H1 (cell line): ENCODE results near the gene TMPRSS15. TPM values are rescaled to one million over a fixed set of nuclear protein-coding genes. Genes with fewer than 3 reads are reported as not detected.
A peak's percentile ranks its signal among the peaks of the same experiment; 100 is the strongest.

ENCODE experiments used
- CTCF ChIA-PET: fragments of 300-600 bp; sonication (Branson Sonifier 250); formaldehyde crosslinking; loops from one replicate; lab custom pipeline; 2021; ENCODE audit not compliant: partially characterized antibody; lab: Charles Lee
- POLR2A ChIA-PET: fragments of 300-600 bp; sonication (Branson Sonifier 250); formaldehyde crosslinking; loops from one replicate; lab custom pipeline; 2021; ENCODE audit warnings: inconsistent platforms; ENCODE audit not compliant: partially characterized antibody; lab: Charles Lee
- DNase-seq, 2 experiments: peaks; one replicate each; pipeline versions ENCODE4 v3.0.0 to v3.0.0-alpha.2; 2010 to 2022; ENCODE audit warnings: low spot score in 2 of 2, low read depth in 1 of 2, mixed read lengths in 1 of 2
- FAIRE-seq: peaks from 2 replicates; lab custom pipeline; 2011; peaks lifted over from hg19 to GRCh38; lab: Jason Lieb, UNC
- H2AFZ ChIP-seq: 2 replicates; pipeline ENCODE4 v1.8.1; 2012; ENCODE audit warnings: low read length, inconsistent platforms
- H2AK5ac ChIP-seq: 2 replicates; pipeline ENCODE4 v1.6.1; 2013; ENCODE audit warnings: low read depth, low read length
- H2BK120ac ChIP-seq: replicated peaks from 2 replicates; pipeline ENCODE3; 2013; ENCODE audit warnings: low read depth, low read length, inconsistent platforms
- H2BK12ac ChIP-seq: 2 replicates; pipeline ENCODE4 v1.6.1; 2013; ENCODE audit warnings: low read depth, low read length
- H2BK15ac ChIP-seq: 2 replicates; pipeline ENCODE4 v1.6.1; 2013; ENCODE audit warnings: low read length
- H2BK20ac ChIP-seq: 2 replicates; pipeline ENCODE4 v1.6.1; 2013; ENCODE audit warnings: low read length
- H2BK5ac ChIP-seq: 2 replicates; pipeline ENCODE4 v1.6.1; 2013; ENCODE audit warnings: low read depth, low read length
- H3K14ac ChIP-seq: 2 replicates; pipeline ENCODE4 v1.6.1; 2013; ENCODE audit warnings: inconsistent platforms; ENCODE audit not compliant: insufficient read length
- H3K18ac ChIP-seq: 2 replicates; pipeline ENCODE4 v1.6.1; 2013; ENCODE audit warnings: low read length; ENCODE audit errors: extremely low read depth
- H3K23ac ChIP-seq: 2 replicates; pipeline ENCODE4 v1.6.1; 2013; ENCODE audit warnings: inconsistent platforms; ENCODE audit not compliant: insufficient read length
- H3K23me2 ChIP-seq: 2 replicates; pipeline ENCODE4 v1.6.1; 2013; ENCODE audit warnings: low read depth, low read length
- H3K27ac ChIP-seq: 2 replicates; pipeline ENCODE4 v1.6.1; 2011; ENCODE audit warnings: low read depth, low read length, inconsistent platforms
- H3K27me3 ChIP-seq, 4 experiments: replicated peaks in 1 of 4; 1 replicate in 1 of 4; 2 replicates in 3 of 4; pipeline versions ENCODE4 v1.6.1 to v1.8.1; 2011 to 2013; ENCODE audit warnings: low read length in 3 of 4, mild to moderate bottlenecking in 3 of 4, inconsistent platforms in 2 of 4, mixed read lengths in 2 of 4, moderate library complexity in 1 of 4; ENCODE audit not compliant: control insufficient read depth in 3 of 4, insufficient read depth in 3 of 4; ENCODE audit errors: extremely low read depth in 1 of 4
- H3K36me3 ChIP-seq, 4 experiments: 2 replicates each; pipeline versions ENCODE4 v1.6.1 to v1.8.1; 2011 to 2013; ENCODE audit warnings: mild to moderate bottlenecking in 4 of 4, low read length in 3 of 4, moderate library complexity in 2 of 4, control low read depth in 1 of 4, inconsistent platforms in 1 of 4; ENCODE audit not compliant: insufficient read depth in 4 of 4, control insufficient read depth in 2 of 4
- H3K4ac ChIP-seq: replicated peaks from 2 replicates; pipeline ENCODE3; 2013; ENCODE audit warnings: low read length, low read depth, mixed read lengths, inconsistent platforms; ENCODE audit not compliant: insufficient read length
- H3K4me1 ChIP-seq, 4 experiments: replicated peaks in 1 of 4; 1 replicate in 1 of 4; 2 replicates in 3 of 4; pipeline versions ENCODE4 v1.6.1 to v1.8.1; 2011 to 2013; ENCODE audit warnings: low read length in 3 of 4, inconsistent platforms in 2 of 4, mixed read lengths in 1 of 4; ENCODE audit not compliant: insufficient read depth in 4 of 4, control insufficient read depth in 3 of 4
- H3K4me2 ChIP-seq, 2 experiments: 2 replicates each; pipeline versions ENCODE4 v1.6.1 to v1.8.1; 2011 to 2013; ENCODE audit warnings: low read depth in 2 of 2, low read length in 2 of 2, control low read depth in 1 of 2, inconsistent platforms in 1 of 2, mild to moderate bottlenecking in 1 of 2; ENCODE audit not compliant: insufficient read depth in 1 of 2
- H3K4me3 ChIP-seq, 4 experiments: fragments of 200-600, 300-600 bp in 1 of 4; sonication (generic), shearing (Covaris generic), sonication (Bioruptor Twin) in 1 of 4; 2 replicates each; pipeline versions ENCODE4 v1.5.1 to v1.8.1; 2011 to 2016; ENCODE audit warnings: low read length in 4 of 4, low read depth in 3 of 4, control low read depth in 2 of 4, inconsistent platforms in 2 of 4, mild to moderate bottlenecking in 2 of 4, mixed read lengths in 1 of 4, moderate library complexity in 1 of 4; ENCODE audit not compliant: insufficient read depth in 2 of 4; ENCODE audit errors: extremely low read depth in 1 of 4
- H3K56ac ChIP-seq: replicated peaks from 2 replicates; pipeline ENCODE3; 2013; ENCODE audit warnings: low read depth, mild to moderate bottlenecking, mixed read lengths, low read length, inconsistent platforms; ENCODE audit not compliant: insufficient read length
- H3K79me1 ChIP-seq: 2 replicates; pipeline ENCODE4 v1.6.1; 2013; ENCODE audit warnings: low read depth, low read length, control low read depth
- H3K79me2 ChIP-seq, 2 experiments: 2 replicates each; pipeline versions ENCODE4 v1.6.1 to v1.8.1; 2012 to 2013; ENCODE audit warnings: low read length in 2 of 2, mild to moderate bottlenecking in 2 of 2, inconsistent platforms in 1 of 2; ENCODE audit not compliant: insufficient read depth in 2 of 2, control insufficient read depth in 1 of 2
- H3K9ac ChIP-seq, 4 experiments: replicated peaks in 1 of 4; 1 replicate in 1 of 4; 2 replicates in 3 of 4; pipeline versions ENCODE4 v1.6.1 to v1.8.1; 2011 to 2013; ENCODE audit warnings: low read depth in 3 of 4, low read length in 3 of 4, control low read depth in 2 of 4, mild to moderate bottlenecking in 2 of 4, moderate library complexity in 2 of 4, inconsistent platforms in 1 of 4; ENCODE audit errors: extremely low read depth in 1 of 4
- H3K9me3 ChIP-seq, 2 experiments: 2 replicates each; pipeline versions ENCODE4 v1.6.1 to v1.8.1; 2012 to 2013; ENCODE audit warnings: mild to moderate bottlenecking in 2 of 2, moderate library complexity in 2 of 2, control low read depth in 1 of 2, inconsistent platforms in 1 of 2, low read depth in 1 of 2, low read length in 1 of 2, mixed read lengths in 1 of 2; ENCODE audit not compliant: insufficient read depth in 2 of 2
- H4K20me1 ChIP-seq, 2 experiments: replicated peaks in 1 of 2; 2 replicates each; pipeline versions ENCODE3 to v1.8.1; 2011 to 2013; ENCODE audit warnings: inconsistent platforms in 2 of 2, low read length in 2 of 2, mild to moderate bottlenecking in 1 of 2; ENCODE audit not compliant: insufficient read depth in 2 of 2, control insufficient read depth in 1 of 2
- H4K5ac ChIP-seq: 2 replicates; pipeline ENCODE4 v1.6.1; 2013; ENCODE audit warnings: low read length, low read depth, mixed read lengths, inconsistent platforms; ENCODE audit not compliant: insufficient read length
- H4K8ac ChIP-seq: 2 replicates; pipeline ENCODE4 v1.8.0; 2013; ENCODE audit warnings: mild to moderate bottlenecking, moderate library complexity, low read length, inconsistent platforms; ENCODE audit not compliant: insufficient read depth; ENCODE audit errors: extremely low read depth
- H4K91ac ChIP-seq: replicated peaks from 2 replicates; pipeline ENCODE3; 2013; ENCODE audit warnings: low read length, mixed read lengths, inconsistent platforms; ENCODE audit not compliant: insufficient read length
- RAD21 ChIP-seq, 2 experiments: IDR thresholded peaks in 1 of 2; conservative IDR thresholded peaks in 1 of 2; 2 replicates each; pipeline ENCODE4 v1.6.1; 2011; ENCODE audit warnings: low read depth in 2 of 2, low read length in 2 of 2, improper control_type of control experiment in 1 of 2, inconsistent platforms in 1 of 2, mild to moderate bottlenecking in 1 of 2, moderate library complexity in 1 of 2
- SUZ12 ChIP-seq: fragments of 200-600 bp; sonication (generic); IDR thresholded peaks from 2 replicates; pipeline ENCODE4 v1.6.1; 2012; ENCODE audit warnings: mild to moderate bottlenecking, inconsistent platforms, low read length, moderate library complexity, mixed read lengths
- TCF12 ChIP-seq: IDR thresholded peaks from 2 replicates; pipeline ENCODE4 v1.6.1; 2011; ENCODE audit warnings: low read depth, mild to moderate bottlenecking, low read length
- WGBS, 2 experiments: shearing (Covaris generic) in 1 of 2; methylation state at CpG; one replicate each; pipeline versions ENCODE4 v1.1.6 to v1.1.7; 2013 to 2015; ENCODE audit warnings: low lambda C conversion rate in 2 of 2, mixed read lengths in 2 of 2, inconsistent platforms in 1 of 2, low coverage in 1 of 2, missing lambda C conversion rate in 1 of 2; ENCODE audit not compliant: insufficient replicate concordance in 2 of 2, insufficient coverage in 1 of 2, insufficient read length in 1 of 2; ENCODE audit errors: extremely low coverage in 1 of 2, missing lambda C conversion rate in 1 of 2; 5-methylcytosine and 5-hydroxymethylcytosine counted together
- polyA plus RNA-seq, 7 experiments: library from polyadenylated mRNA; depleted of rRNA in 3 of 7; stranded (reverse) in 5 of 7; unstranded in 2 of 7; fragments of >200 nt in 5 of 7; fragments of 200-250 nt in 2 of 7; gene quantifications; 1 replicate in 5 of 7; 2 replicates in 1 of 7; 4 replicates in 1 of 7; pipeline versions ENCODE4 v1.2.1 to v1.2.3, GENCODE V29; 2011 to 2013; ENCODE audit warnings: missing spikeins in 2 of 7, mixed read lengths in 2 of 7
- total RNA-seq: library from RNA; stranded (reverse); fragmentation: NEBNext Ultra II Directional; extraction: Animal tissue kit (Norgen Biotek cat#: 25700); gene quantifications from 2 replicates; pipeline ENCODE4 v1.2.1, GENCODE V29; 2021
- TF ChIP-seq, protein P1 (sequence below), 3 experiments: IDR thresholded peaks; 1 replicate in 2 of 3; 2 replicates in 1 of 3; pipeline versions ENCODE4 v1.5.1 to v1.6.1; 2011; ENCODE audit warnings: low read length in 3 of 3, mild to moderate bottlenecking in 3 of 3, inconsistent platforms in 2 of 3, low read depth in 1 of 3, moderate library complexity in 1 of 3; ENCODE audit not compliant: insufficient read depth in 1 of 3; ENCODE audit errors: control extremely low read depth in 1 of 3

TMPRSS15 gene
- total and polyA plus RNA-seq, 2 of the 8 experiments (the other 6 are each of a cell fraction or from before 2014, with no cell fraction given) = not detected

DNA sequence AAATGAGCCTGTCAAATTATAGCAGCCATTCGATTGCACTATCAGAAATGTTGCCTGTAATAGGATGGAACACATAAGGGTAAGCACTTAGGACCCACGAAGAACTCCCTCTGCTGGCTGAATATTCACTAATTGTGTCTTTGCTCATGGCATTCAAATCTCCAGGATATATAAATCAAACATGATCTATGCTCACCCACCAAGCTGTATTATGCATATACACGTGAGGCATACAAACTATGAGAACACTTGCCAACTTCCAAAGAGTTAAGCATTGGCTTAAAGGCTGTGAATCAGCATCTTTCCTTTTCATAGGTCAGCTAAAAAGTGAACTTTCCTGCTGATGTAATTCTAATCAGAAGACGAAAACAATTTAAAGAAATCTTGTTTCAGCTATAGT lies 34.5 kb downstream of the TMPRSS15 start:
- H3K9ac ChIP-seq = no peak overlapping the region

More for the DNA sequence above, 34.5 kb downstream of the TMPRSS15 start:
- no peak overlapping the region for H2BK20ac ChIP-seq
- no peaks in the 10 kb centered on the region for H3K27me3 ChIP-seq
- no peak overlapping the region for H3K4ac ChIP-seq
- no peak overlapping the region for H3K56ac ChIP-seq
- no peaks in the 10 kb centered on the region for H3K79me1 ChIP-seq
- no peaks in the 10 kb centered on the region for H3K4me1 ChIP-seq
- peak; percentile 78 for FAIRE-seq
- POLR2A ChIA-PET = no interaction called here
- H2BK5ac ChIP-seq = no peak overlapping the region
- H3K79me2 ChIP-seq = no peaks in the 10 kb centered on the region
- H4K5ac ChIP-seq = no peak overlapping the region
- no peaks in the 10 kb centered on the region for H3K9me3 ChIP-seq
- no peak overlapping the region for H2BK120ac ChIP-seq
- no peaks in the 10 kb centered on the region for H4K20me1 ChIP-seq
- TF ChIP-seq TCF12 (no peak), RAD21 (IDR thresholded peaks at IDR 0.05 in 1 of 2, conservative IDR thresholded peaks at IDR 0.05 in 1 of 2; ENCODE audit: low read depth in 2 of 2, low read length in 2 of 2) (peak; percentile 38 to 48; a peak in 3 of 4 replicates), SUZ12 (no peak)
- TF ChIP-seq, protein P1, sequence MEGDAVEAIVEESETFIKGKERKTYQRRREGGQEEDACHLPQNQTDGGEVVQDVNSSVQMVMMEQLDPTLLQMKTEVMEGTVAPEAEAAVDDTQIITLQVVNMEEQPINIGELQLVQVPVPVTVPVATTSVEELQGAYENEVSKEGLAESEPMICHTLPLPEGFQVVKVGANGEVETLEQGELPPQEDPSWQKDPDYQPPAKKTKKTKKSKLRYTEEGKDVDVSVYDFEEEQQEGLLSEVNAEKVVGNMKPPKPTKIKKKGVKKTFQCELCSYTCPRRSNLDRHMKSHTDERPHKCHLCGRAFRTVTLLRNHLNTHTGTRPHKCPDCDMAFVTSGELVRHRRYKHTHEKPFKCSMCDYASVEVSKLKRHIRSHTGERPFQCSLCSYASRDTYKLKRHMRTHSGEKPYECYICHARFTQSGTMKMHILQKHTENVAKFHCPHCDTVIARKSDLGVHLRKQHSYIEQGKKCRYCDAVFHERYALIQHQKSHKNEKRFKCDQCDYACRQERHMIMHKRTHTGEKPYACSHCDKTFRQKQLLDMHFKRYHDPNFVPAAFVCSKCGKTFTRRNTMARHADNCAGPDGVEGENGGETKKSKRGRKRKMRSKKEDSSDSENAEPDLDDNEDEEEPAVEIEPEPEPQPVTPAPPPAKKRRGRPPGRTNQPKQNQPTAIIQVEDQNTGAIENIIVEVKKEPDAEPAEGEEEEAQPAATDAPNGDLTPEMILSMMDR (IDR thresholded peaks at IDR 0.05; ENCODE audit: control extremely low read depth in 1 of 3, insufficient read depth in 1 of 3, low read depth in 1 of 3, low read length in 3 of 3) = peak in 2 of 3 experiments; percentile 46 to 47; a peak in 3 of 4 replicates
- no peak overlapping the region; the same call in 1 of the 2 replicates for H2BK12ac ChIP-seq
- CTCF ChIA-PET = interaction anchor here (0.9 to 1.4 kb wide), 11 partner anchors 9 to 445 kb away, joined by 3 to 7 read pairs (median 3); no protein-coding TSS in a partner anchor
- H3K18ac ChIP-seq = no peak overlapping the region
- H3K36me3 ChIP-seq = no peaks in the 10 kb centered on the region
- no peak overlapping the region for H2BK15ac ChIP-seq
- H4K91ac ChIP-seq = no peak overlapping the region
- DNase-seq = no peak
- H4K8ac ChIP-seq = no peak overlapping the region
- H2AK5ac ChIP-seq = no peak overlapping the region
- H3K23me2 ChIP-seq = no peaks in the 10 kb centered on the region; the same call in 1 of the 2 replicates
- no peak overlapping the region for H3K27ac ChIP-seq
- H3K4me3 ChIP-seq = no peak overlapping the region
- no peak overlapping the region for H3K14ac ChIP-seq
- WGBS, 2 experiments = 65% methylated on average over 4 of the region's 4 CpGs; no CpG with 5 or more reads in 1 of the 2 experiments
- no peak overlapping the region for H3K23ac ChIP-seq
- H3K4me2 ChIP-seq = no peak overlapping the region
- peak overlapping the region; percentile 7; the same call in 1 of the 2 replicates for H2AFZ ChIP-seq
